Measurements from ENCODE around the gene FAM114A1.

Gene FAM114A1

DNA sequence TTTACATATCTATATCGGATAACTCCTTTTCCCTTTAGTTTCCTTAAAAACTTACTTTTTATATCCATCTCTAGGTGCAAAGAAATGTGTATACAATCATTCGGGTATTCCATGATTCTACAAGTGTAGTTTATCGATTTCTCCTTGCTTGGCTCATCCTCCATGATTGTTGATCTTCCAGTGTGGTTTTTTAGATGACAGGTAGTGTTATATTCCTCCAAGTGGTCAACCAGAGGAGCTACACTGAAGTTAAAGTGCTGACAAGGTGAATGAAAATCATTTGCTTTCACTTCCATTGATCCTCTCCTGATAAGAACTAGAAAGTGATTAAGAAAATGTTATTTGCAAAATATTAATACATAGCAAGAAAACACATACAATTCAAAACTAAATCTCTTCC, 126.1 kb downstream of the FAM114A1 start:
- DNase-seq (ENCODE audit: low read depth), result no peak
- H3K4me3 ChIP-seq (ENCODE audit: low read depth, low read length), result no peak overlapping the region
- TF ChIP-seq POLR2A (IDR thresholded peaks at IDR 0.05; ENCODE audit: extremely low read depth, insufficient read length), result no peak
- TF ChIP-seq MAX (IDR thresholded peaks at IDR 0.05; ENCODE audit: low read depth, low read length), result no peak
- no peak for TF ChIP-seq CTCF (IDR thresholded peaks at IDR 0.05; ENCODE audit: low read depth, low read length)
- TF ChIP-seq MYC (IDR thresholded peaks at IDR 0.05; ENCODE audit: low read depth, low read length), result no peak

GRCh38 chr4:38994135-38994534, 126.5 kb downstream of the FAM114A1 start:
- TF ChIP-seq MAX (IDR thresholded peaks at IDR 0.05; ENCODE audit: low read depth, low read length) (no peak), MYC (IDR thresholded peaks at IDR 0.05; ENCODE audit: low read depth, low read length) (no peak), POLR2A (IDR thresholded peaks at IDR 0.05; ENCODE audit: extremely low read depth, insufficient read length) (no peak), CTCF (IDR thresholded peaks at IDR 0.05; ENCODE audit: low read depth, low read length) (no peak)
- no peak for DNase-seq (ENCODE audit: low read depth)
- no peak overlapping the region for H3K4me3 ChIP-seq (ENCODE audit: low read depth, low read length)
